Measurements from ENCODE around the gene EXOC4. TPM values are rescaled to one million over a fixed set of nuclear protein-coding genes. Genes with fewer than 3 reads are reported as not detected.

The EXOC4 gene
- total and polyA plus RNA-seq, 2 of the 8 experiments (the other 6 are each of a cell fraction or from before 2014, with no cell fraction given): 27.0 to 67.3 TPM

GRCh38 chr7:133633055-133633454 is 380.2 kb downstream of the EXOC4 start:
- Histone ChIP-seq H3K36me3 (ENCODE audit: control insufficient read depth in 2 of 4, insufficient read depth in 4 of 4, low read length in 3 of 4) (no peaks in the 10 kb centered on the region), H3K79me2 (ENCODE audit: control insufficient read depth in 1 of 2, insufficient read depth in 2 of 2, low read length in 2 of 2) (no peaks in the 10 kb centered on the region), H2BK12ac (ENCODE audit: low read depth, low read length) (no peak overlapping the region), H4K5ac (ENCODE audit: insufficient read length, low read depth, low read length) (no peak overlapping the region), H3K14ac (ENCODE audit: insufficient read length) (no peak overlapping the region), H3K18ac (ENCODE audit: extremely low read depth, low read length) (no peak overlapping the region), H2BK5ac (ENCODE audit: low read depth, low read length) (no peak overlapping the region), H2BK15ac (ENCODE audit: low read length) (no peak overlapping the region), H4K91ac (replicated peaks; ENCODE audit: insufficient read length, low read length) (no peak overlapping the region), H3K4me3 (ENCODE audit: extremely low read depth in 1 of 4, insufficient read depth in 2 of 4, low read depth in 3 of 4, low read length in 4 of 4) (no peak overlapping the region), H2BK20ac (ENCODE audit: low read length) (no peak overlapping the region), H3K79me1 (ENCODE audit: low read depth, low read length) (no peaks in the 10 kb centered on the region), H3K9me3 (ENCODE audit: insufficient read depth in 2 of 2, low read depth in 1 of 2, low read length in 1 of 2) (no peaks in the 10 kb centered on the region), H3K9ac (replicated peaks in 1 of 4; ENCODE audit: extremely low read depth in 1 of 4, low read depth in 3 of 4, low read length in 3 of 4) (no peak overlapping the region), H2BK120ac (replicated peaks; ENCODE audit: low read depth, low read length) (no peak overlapping the region), H3K27ac (ENCODE audit: low read depth, low read length) (no peak overlapping the region), H2AFZ (ENCODE audit: low read length) (no peak overlapping the region), H3K27me3 (replicated peaks in 1 of 4; ENCODE audit: control insufficient read depth in 3 of 4, extremely low read depth in 1 of 4, insufficient read depth in 3 of 4, low read length in 3 of 4) (no peaks in the 10 kb centered on the region), H4K8ac (ENCODE audit: extremely low read depth, insufficient read depth, low read length) (no peak overlapping the region), H3K23ac (ENCODE audit: insufficient read length) (no peak overlapping the region), H4K20me1 (replicated peaks in 1 of 2; ENCODE audit: control insufficient read depth in 1 of 2, insufficient read depth in 2 of 2, low read length in 2 of 2) (no peaks in the 10 kb centered on the region), H3K4me2 (ENCODE audit: insufficient read depth in 1 of 2, low read depth in 2 of 2, low read length in 2 of 2) (no peak overlapping the region), H3K23me2 (ENCODE audit: low read depth, low read length) (no peaks in the 10 kb centered on the region), H2AK5ac (ENCODE audit: low read depth, low read length) (no peak overlapping the region), H3K4ac (replicated peaks; ENCODE audit: insufficient read length, low read depth, low read length) (no peak overlapping the region), H3K56ac (replicated peaks; ENCODE audit: insufficient read length, low read depth, low read length) (no peak overlapping the region), H3K4me1 (replicated peaks in 1 of 4; ENCODE audit: control insufficient read depth in 3 of 4, insufficient read depth in 4 of 4, low read length in 3 of 4) (no peaks in the 10 kb centered on the region)
- TF ChIP-seq TAF1 (IDR thresholded peaks at IDR 0.05; ENCODE audit: low read depth, low read length) (no peak), TEAD4 (IDR thresholded peaks at IDR 0.05; ENCODE audit: low read depth, low read length) (no peak), EZH2 (IDR thresholded peaks at IDR 0.05; ENCODE audit: low read depth, low read length, severe bottlenecking) (no peak)
- 46% methylated on average over 2 of the region's 2 CpGs; no CpG with 5 or more reads in 1 of the 2 experiments for WGBS, 2 experiments (ENCODE audit: extremely low coverage in 1 of 2, insufficient coverage in 1 of 2, insufficient read length in 1 of 2, insufficient replicate concordance in 2 of 2, low coverage in 1 of 2, low lambda C conversion rate in 2 of 2, missing lambda C conversion rate in 1 of 2)
- ChIA-PET CTCF (ENCODE audit: partially characterized antibody) (no interaction called here), POLR2A (ENCODE audit: partially characterized antibody) (no interaction called here)
- FAIRE-seq: no peak
- DNase-seq (ENCODE audit: low read depth in 1 of 2, low spot score in 2 of 2): no peak
